ENCODE measurements around the gene NAT16. TPM values are rescaled to one million over a fixed set of nuclear protein-coding genes. Genes with fewer than 3 reads are reported as not detected.
A peak's percentile ranks its signal among the peaks of the same experiment; 100 is the strongest.

NAT16 gene
- total RNA-seq, 2 donors from 2014 or later: 0.26 TPM; not detected in 1

- DNase-seq (no peak), ATAC-seq (no peak)
- 5 to 10% methylated on average over 17 of the region's 17 CpGs for WGBS, 2 donors
- Histone ChIP-seq H3K27me3 (peaks cover 0 to 68% of the 10 kb centered on the region in 2 donors), H3K9me3 (no peaks in the 10 kb centered on the region), H3K27ac (no peak overlapping the region), H3K4me1 (peaks cover 41% of the 10 kb centered on the region), H3K4me3 (no peak overlapping the region), H3K36me3 (replicated peaks in 1 of 2; ENCODE audit: insufficient read depth in 1 of 2, low read depth in 2 of 2) (no peaks in the 10 kb centered on the region)
- TF ChIP-seq POLR2A (IDR thresholded peaks at IDR 0.05): no peak
- TF ChIP-seq, protein P1, sequence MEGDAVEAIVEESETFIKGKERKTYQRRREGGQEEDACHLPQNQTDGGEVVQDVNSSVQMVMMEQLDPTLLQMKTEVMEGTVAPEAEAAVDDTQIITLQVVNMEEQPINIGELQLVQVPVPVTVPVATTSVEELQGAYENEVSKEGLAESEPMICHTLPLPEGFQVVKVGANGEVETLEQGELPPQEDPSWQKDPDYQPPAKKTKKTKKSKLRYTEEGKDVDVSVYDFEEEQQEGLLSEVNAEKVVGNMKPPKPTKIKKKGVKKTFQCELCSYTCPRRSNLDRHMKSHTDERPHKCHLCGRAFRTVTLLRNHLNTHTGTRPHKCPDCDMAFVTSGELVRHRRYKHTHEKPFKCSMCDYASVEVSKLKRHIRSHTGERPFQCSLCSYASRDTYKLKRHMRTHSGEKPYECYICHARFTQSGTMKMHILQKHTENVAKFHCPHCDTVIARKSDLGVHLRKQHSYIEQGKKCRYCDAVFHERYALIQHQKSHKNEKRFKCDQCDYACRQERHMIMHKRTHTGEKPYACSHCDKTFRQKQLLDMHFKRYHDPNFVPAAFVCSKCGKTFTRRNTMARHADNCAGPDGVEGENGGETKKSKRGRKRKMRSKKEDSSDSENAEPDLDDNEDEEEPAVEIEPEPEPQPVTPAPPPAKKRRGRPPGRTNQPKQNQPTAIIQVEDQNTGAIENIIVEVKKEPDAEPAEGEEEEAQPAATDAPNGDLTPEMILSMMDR (IDR thresholded peaks at IDR 0.05): no peak
- intact Hi-C loops (cut with DNase I): no loop called here
Measured at GRCh38 chr7:101170617-101171441, 9.3 kb downstream of the NAT16 start.

DNA sequence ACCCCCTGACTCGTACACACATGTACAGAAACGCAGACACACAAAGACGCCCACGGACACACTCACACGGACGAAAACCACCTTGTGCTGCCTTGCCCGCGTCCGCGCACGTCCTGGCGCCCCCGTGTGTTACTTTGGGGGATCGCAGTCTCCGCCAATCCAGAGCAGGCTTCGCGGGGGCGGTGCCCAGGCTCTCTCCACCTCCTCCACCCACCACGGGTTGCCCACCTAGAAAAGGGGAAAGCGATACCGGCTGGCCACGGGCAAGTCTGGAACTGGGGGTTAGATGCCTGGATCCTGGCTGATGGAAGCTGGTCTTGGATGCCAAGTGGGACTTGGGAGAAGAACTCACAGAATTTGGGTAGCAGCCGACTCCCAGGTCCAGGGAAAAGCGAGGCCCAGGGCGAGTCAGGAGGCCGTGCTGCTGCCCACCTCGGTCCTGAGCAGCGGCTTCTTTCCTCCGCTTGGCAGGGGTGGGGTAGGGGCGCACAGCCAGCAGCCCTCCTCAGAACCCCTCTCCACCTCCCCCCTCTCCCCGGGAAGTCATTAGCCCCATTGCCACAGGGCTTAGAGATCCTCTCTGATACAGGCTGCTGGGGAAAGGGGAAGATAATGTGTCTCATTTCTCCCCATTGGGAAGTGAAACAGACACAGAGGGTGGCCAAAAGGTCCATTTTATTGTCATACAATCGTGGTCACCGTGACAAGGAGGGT is 10.1 kb downstream of the NAT16 start:
- TF ChIP-seq POLR2A (IDR thresholded peaks at IDR 0.05): no peak
- TF ChIP-seq, protein P1 (IDR thresholded peaks at IDR 0.05): peak; percentile 76 to 88 (median 82)
- H3K36me3 ChIP-seq (replicated peaks in 1 of 2; ENCODE audit: insufficient read depth in 1 of 2, low read depth in 2 of 2): no peaks in the 10 kb centered on the region
- H3K4me3 ChIP-seq: no peak overlapping the region
- intact Hi-C loops (cut with DNase I): no loop called here
- no peaks in the 10 kb centered on the region for H3K9me3 ChIP-seq
- ATAC-seq (peak; percentile 49), DNase-seq (peak; percentile 66 to 77 (median 72))
- H3K27me3 ChIP-seq: peaks cover 0 to 64% of the 10 kb centered on the region in 2 donors
- H3K27ac ChIP-seq: no peak overlapping the region
- WGBS, 2 donors: 1 to 3% methylated on average over 3 to 33 of the region's 33 CpGs
- peaks cover 49% of the 10 kb centered on the region for H3K4me1 ChIP-seq

DNA sequence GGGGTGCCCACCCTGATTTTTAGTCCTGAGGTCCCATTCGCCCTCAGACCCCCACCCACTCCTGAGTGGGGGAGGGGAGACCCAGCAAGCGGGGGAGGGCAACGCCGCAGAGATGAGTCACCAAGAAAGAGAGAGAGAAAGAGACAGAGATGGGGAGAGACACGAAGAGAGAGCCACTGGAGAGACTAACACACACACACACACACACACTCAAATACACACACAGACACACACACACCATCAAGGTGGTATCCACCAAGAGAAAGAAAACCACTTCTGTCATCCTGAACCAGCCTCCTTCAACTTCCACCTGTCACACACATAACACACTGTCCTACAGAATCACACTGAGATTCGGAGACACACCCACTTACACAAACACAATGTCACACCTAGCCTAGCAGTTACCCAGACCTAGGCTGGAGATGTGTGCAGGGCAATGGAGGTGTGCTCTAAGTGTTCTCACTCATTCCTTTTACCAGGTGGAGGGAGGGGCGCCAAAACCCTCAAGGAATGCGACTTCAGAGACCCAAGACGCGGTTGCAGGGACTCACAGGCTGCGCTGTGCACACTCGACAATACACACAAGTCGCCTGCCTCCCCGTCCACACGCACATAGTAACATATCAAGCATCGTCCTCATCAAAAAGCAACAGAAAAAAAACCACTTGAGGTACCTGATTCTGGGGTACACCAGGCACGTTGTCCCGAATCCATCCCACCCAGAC is 10.8 kb downstream of the NAT16 start:
- intact Hi-C loops (cut with DNase I): no loop called here
- DNase-seq: no peak
- WGBS, 2 donors: 2 to 4% methylated on average over 10 to 18 of the region's 18 CpGs
- Histone ChIP-seq H3K4me3 (no peak overlapping the region), H3K27me3 (peaks cover 0 to 66% of the 10 kb centered on the region in 2 donors), H3K27ac (no peak overlapping the region), H3K36me3 (replicated peaks in 1 of 2; ENCODE audit: insufficient read depth in 1 of 2, low read depth in 2 of 2) (no peaks in the 10 kb centered on the region), H3K9me3 (no peaks in the 10 kb centered on the region), H3K4me1 (peaks cover 56% of the 10 kb centered on the region)
- ATAC-seq: no peak
- TF ChIP-seq POLR2A (IDR thresholded peaks at IDR 0.05): no peak
- TF ChIP-seq, protein P1 (IDR thresholded peaks at IDR 0.05): no peak

- 5 to 7% methylated on average over 6 of the region's 6 CpGs for WGBS, 2 donors
- intact Hi-C loops (cut with DNase I): no loop called here
- TF ChIP-seq, protein P1 (IDR thresholded peaks at IDR 0.05): no peak
- no peak for ATAC-seq
- H3K36me3 ChIP-seq (replicated peaks in 1 of 2; ENCODE audit: insufficient read depth in 1 of 2, low read depth in 2 of 2): no peaks in the 10 kb centered on the region
- peaks cover 56% of the 10 kb centered on the region for H3K4me1 ChIP-seq
- H3K9me3 ChIP-seq: no peaks in the 10 kb centered on the region
- peaks cover 0 to 66% of the 10 kb centered on the region in 2 donors for H3K27me3 ChIP-seq
- no peak for DNase-seq
- no peak overlapping the region for H3K4me3 ChIP-seq
- no peak overlapping the region for H3K27ac ChIP-seq
Measured at GRCh38 chr7:101168412-101169049, 11.6 kb downstream of the NAT16 start.

All from body of pancreas (tissue), 4 donors.